Measurements from ENCODE around the gene SMIM12. TPM values are rescaled to one million over a fixed set of nuclear protein-coding genes. Genes with fewer than 3 reads are reported as not detected.

Gene SMIM12
- total and polyA plus RNA-seq, 4 donors, result 11.9 to 60.8 (median 45.5) TPM

DNA sequence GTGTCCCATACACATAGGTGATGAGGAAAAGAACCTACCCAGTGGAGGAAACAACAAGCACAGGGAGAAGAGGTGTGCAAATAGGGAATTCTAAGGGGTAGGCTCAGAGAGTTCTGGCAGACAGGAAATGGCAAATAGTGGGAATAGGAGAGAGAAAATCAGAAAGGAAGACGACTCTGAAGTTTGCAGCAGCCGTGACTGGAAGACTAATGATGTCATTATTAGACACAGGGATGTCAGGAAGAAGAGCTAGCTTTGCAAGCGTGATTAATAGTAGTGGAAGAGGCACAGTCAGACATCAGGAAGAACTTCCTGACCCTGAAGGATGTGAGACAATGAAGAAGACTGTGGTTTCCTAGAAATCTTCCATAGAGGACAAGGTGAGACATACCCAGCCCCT is 48.8 kb upstream of the SMIM12 start:
- no peaks in the 10 kb centered on the region for H3K9me3 ChIP-seq (ENCODE audit: control insufficient read depth in 4 of 4, low read length in 3 of 4)
- TF ChIP-seq EGR1 (IDR thresholded peaks at IDR 0.05; ENCODE audit: low read depth in 2 of 2), result no peak
- TF ChIP-seq FOXA1 (IDR thresholded peaks at IDR 0.05), result no peak
- no peak for TF ChIP-seq FOXA2 (IDR thresholded peaks at IDR 0.05)
- TF ChIP-seq, protein P1, sequence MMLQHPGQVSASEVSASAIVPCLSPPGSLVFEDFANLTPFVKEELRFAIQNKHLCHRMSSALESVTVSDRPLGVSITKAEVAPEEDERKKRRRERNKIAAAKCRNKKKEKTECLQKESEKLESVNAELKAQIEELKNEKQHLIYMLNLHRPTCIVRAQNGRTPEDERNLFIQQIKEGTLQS (IDR thresholded peaks at IDR 0.05), result no peak
- no peak for TF ChIP-seq RAD21 (IDR thresholded peaks at IDR 0.05)

GRCh38 chr1:34907487-34908090 is 48.0 kb upstream of the SMIM12 start:
- H3K36me3 ChIP-seq (ENCODE audit: control insufficient read depth in 4 of 4, insufficient read depth in 3 of 4, low read depth in 1 of 4, low read length in 3 of 4), result no peaks in the 10 kb centered on the region
- no peak overlapping the region for H3K27ac ChIP-seq (ENCODE audit: low read depth in 1 of 2, low read length in 2 of 2)
- DNase-seq (ENCODE audit: low spot score), result no peak
- TF ChIP-seq, protein P2, sequence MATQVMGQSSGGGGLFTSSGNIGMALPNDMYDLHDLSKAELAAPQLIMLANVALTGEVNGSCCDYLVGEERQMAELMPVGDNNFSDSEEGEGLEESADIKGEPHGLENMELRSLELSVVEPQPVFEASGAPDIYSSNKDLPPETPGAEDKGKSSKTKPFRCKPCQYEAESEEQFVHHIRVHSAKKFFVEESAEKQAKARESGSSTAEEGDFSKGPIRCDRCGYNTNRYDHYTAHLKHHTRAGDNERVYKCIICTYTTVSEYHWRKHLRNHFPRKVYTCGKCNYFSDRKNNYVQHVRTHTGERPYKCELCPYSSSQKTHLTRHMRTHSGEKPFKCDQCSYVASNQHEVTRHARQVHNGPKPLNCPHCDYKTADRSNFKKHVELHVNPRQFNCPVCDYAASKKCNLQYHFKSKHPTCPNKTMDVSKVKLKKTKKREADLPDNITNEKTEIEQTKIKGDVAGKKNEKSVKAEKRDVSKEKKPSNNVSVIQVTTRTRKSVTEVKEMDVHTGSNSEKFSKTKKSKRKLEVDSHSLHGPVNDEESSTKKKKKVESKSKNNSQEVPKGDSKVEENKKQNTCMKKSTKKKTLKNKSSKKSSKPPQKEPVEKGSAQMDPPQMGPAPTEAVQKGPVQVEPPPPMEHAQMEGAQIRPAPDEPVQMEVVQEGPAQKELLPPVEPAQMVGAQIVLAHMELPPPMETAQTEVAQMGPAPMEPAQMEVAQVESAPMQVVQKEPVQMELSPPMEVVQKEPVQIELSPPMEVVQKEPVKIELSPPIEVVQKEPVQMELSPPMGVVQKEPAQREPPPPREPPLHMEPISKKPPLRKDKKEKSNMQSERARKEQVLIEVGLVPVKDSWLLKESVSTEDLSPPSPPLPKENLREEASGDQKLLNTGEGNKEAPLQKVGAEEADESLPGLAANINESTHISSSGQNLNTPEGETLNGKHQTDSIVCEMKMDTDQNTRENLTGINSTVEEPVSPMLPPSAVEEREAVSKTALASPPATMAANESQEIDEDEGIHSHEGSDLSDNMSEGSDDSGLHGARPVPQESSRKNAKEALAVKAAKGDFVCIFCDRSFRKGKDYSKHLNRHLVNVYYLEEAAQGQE (IDR thresholded peaks at IDR 0.05), result peak; percentile 97
- TF ChIP-seq, protein P3, sequence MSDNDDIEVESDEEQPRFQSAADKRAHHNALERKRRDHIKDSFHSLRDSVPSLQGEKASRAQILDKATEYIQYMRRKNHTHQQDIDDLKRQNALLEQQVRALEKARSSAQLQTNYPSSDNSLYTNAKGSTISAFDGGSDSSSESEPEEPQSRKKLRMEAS (IDR thresholded peaks at IDR 0.05), result no peak
- TF ChIP-seq, protein P4, sequence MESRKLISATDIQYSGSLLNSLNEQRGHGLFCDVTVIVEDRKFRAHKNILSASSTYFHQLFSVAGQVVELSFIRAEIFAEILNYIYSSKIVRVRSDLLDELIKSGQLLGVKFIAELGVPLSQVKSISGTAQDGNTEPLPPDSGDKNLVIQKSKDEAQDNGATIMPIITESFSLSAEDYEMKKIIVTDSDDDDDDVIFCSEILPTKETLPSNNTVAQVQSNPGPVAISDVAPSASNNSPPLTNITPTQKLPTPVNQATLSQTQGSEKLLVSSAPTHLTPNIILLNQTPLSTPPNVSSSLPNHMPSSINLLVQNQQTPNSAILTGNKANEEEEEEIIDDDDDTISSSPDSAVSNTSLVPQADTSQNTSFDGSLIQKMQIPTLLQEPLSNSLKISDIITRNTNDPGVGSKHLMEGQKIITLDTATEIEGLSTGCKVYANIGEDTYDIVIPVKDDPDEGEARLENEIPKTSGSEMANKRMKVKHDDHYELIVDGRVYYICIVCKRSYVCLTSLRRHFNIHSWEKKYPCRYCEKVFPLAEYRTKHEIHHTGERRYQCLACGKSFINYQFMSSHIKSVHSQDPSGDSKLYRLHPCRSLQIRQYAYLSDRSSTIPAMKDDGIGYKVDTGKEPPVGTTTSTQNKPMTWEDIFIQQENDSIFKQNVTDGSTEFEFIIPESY (IDR thresholded peaks at IDR 0.05), result no peak
- TF ChIP-seq, protein P5, sequence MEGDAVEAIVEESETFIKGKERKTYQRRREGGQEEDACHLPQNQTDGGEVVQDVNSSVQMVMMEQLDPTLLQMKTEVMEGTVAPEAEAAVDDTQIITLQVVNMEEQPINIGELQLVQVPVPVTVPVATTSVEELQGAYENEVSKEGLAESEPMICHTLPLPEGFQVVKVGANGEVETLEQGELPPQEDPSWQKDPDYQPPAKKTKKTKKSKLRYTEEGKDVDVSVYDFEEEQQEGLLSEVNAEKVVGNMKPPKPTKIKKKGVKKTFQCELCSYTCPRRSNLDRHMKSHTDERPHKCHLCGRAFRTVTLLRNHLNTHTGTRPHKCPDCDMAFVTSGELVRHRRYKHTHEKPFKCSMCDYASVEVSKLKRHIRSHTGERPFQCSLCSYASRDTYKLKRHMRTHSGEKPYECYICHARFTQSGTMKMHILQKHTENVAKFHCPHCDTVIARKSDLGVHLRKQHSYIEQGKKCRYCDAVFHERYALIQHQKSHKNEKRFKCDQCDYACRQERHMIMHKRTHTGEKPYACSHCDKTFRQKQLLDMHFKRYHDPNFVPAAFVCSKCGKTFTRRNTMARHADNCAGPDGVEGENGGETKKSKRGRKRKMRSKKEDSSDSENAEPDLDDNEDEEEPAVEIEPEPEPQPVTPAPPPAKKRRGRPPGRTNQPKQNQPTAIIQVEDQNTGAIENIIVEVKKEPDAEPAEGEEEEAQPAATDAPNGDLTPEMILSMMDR (IDR thresholded peaks at IDR 0.05; ENCODE audit: low read depth, low read length, missing input control), result no peak
- no peaks in the 10 kb centered on the region for H3K9me3 ChIP-seq (ENCODE audit: control insufficient read depth in 4 of 4, low read length in 3 of 4)
- 63% methylated on average over 5 of the region's 5 CpGs for WGBS
- no peak overlapping the region for H3K9ac ChIP-seq (ENCODE audit: low read depth in 1 of 2, low read length in 2 of 2)
- H3K4me1 ChIP-seq (ENCODE audit: control insufficient read depth in 4 of 4, insufficient read depth in 4 of 4, low read length in 3 of 4), result no peaks in the 10 kb centered on the region
- peaks cover 0 to 6% (median 0%) of the 10 kb centered on the region in 4 donors for H3K27me3 ChIP-seq (ENCODE audit: control insufficient read depth in 4 of 4, insufficient read depth in 4 of 4, low read length in 3 of 4)
- H3K4me3 ChIP-seq (ENCODE audit: low read depth in 1 of 3, low read length in 3 of 3), result no peak overlapping the region

More for the DNA sequence above, 48.8 kb upstream of the SMIM12 start:
- Histone ChIP-seq H3K9ac (ENCODE audit: low read depth in 1 of 2, low read length in 2 of 2) (no peak overlapping the region), H3K27ac (ENCODE audit: low read depth in 1 of 2, low read length in 2 of 2) (no peak overlapping the region), H3K27me3 (ENCODE audit: control insufficient read depth in 4 of 4, insufficient read depth in 4 of 4, low read length in 3 of 4) (peaks cover 0 to 6% (median 0%) of the 10 kb centered on the region in 4 donors), H3K36me3 (ENCODE audit: control insufficient read depth in 4 of 4, insufficient read depth in 3 of 4, low read depth in 1 of 4, low read length in 3 of 4) (no peaks in the 10 kb centered on the region), H3K4me1 (ENCODE audit: control insufficient read depth in 4 of 4, insufficient read depth in 4 of 4, low read length in 3 of 4) (no peaks in the 10 kb centered on the region), H3K4me3 (ENCODE audit: low read depth in 1 of 3, low read length in 3 of 3) (no peak overlapping the region)
- WGBS, result 46% methylated on average over 3 of the region's 3 CpGs
- no peak for DNase-seq (ENCODE audit: low spot score)
